K562 (cell line): Measurements from ENCODE around the gene OXSR1. TPM values are rescaled to one million over a fixed set of nuclear protein-coding genes. Genes with fewer than 3 reads are reported as not detected.

Experiments
- DLX4 ChIP-seq: fragments of 250-450 bp; sonication (Bioruptor Pico); IDR thresholded peaks from 2 replicates; pipeline ENCODE4 v1.6.1; 2021; ENCODE audit warnings: mild to moderate bottlenecking
- ETV1 ChIP-seq: fragments of 450-650 bp; conservative IDR thresholded peaks from 2 replicates; pipeline ENCODE4 v1.6.1; 2016; ENCODE audit warnings: missing genetic modification characterization, control low read depth, low read depth, missing compliant biosample characterization
- HSF4 ChIP-seq: fragments of 250-450 bp; sonication (Bioruptor Pico); IDR thresholded peaks from 2 replicates; pipeline ENCODE4 v2.1.2; 2022; ENCODE audit warnings: mild to moderate bottlenecking, moderate library complexity, borderline replicate concordance
- MIER1 ChIP-seq: fragments of 450-650 bp; IDR thresholded peaks from 2 replicates; pipeline ENCODE4 v1.6.1; 2016; ENCODE audit warnings: antibody characterized with exemption, mild to moderate bottlenecking, low read depth
- NELFE ChIP-seq: IDR thresholded peaks from 2 replicates; pipeline ENCODE4 v1.6.1; 2011; ENCODE audit warnings: mild to moderate bottlenecking; ENCODE audit not compliant: insufficient read depth, insufficient read length
- PURB ChIP-seq: sonication (generic); formaldehyde crosslinking; IDR thresholded peaks from 2 replicates; pipeline ENCODE4 v1.9.0; 2021; ENCODE audit warnings: low read depth, mild to moderate bottlenecking, missing genetic modification reagents
- RFX5 ChIP-seq: IDR thresholded peaks from 2 replicates; pipeline ENCODE4 v1.6.1; 2011; ENCODE audit warnings: low read depth, mild to moderate bottlenecking, improper control_type of control experiment, low read length
- SAP30 ChIP-seq: fragments of 200-600 bp; sonication (generic); IDR thresholded peaks from 2 replicates; pipeline ENCODE4 v1.6.1; 2012; ENCODE audit warnings: borderline replicate concordance, low read depth, mild to moderate bottlenecking, moderate library complexity, low read length, control low read depth, inconsistent platforms; ENCODE audit not compliant: insufficient read depth, poor library complexity, severe bottlenecking
- TFAM ChIP-seq: fragments of 250-450 bp; sonication (Bioruptor Pico); conservative IDR thresholded peaks from 2 replicates; pipeline ENCODE4 v1.5.0; 2021; ENCODE audit warnings: mild to moderate bottlenecking, moderate library complexity
- ZBTB40 ChIP-seq, 2 experiments: fragments of 450-650 bp in 1 of 2; sonication (generic) in 1 of 2; formaldehyde crosslinking in 1 of 2; IDR thresholded peaks; 2 replicates each; pipeline versions ENCODE4 v1.7.1 to v1.9.0; 2016 to 2022; ENCODE audit warnings: inconsistent platforms in 1 of 2, mild to moderate bottlenecking in 1 of 2, missing genetic modification reagents in 1 of 2
- ZNF134 ChIP-seq: fragments of 250-450 bp; sonication (Bioruptor Pico); conservative IDR thresholded peaks from 2 replicates; pipeline ENCODE4 v1.4.0; 2020
- ZNF224 ChIP-seq: sonication (generic); formaldehyde crosslinking; IDR thresholded peaks from 2 replicates; pipeline ENCODE4 v1.8.0; 2022; ENCODE audit warnings: mild to moderate bottlenecking, missing genetic modification reagents
- ZNF561 ChIP-seq: fragments of 450-650 bp; formaldehyde crosslinking; conservative IDR thresholded peaks from 2 replicates; pipeline ENCODE4 v1.4.0; 2020; ENCODE audit warnings: mild to moderate bottlenecking, moderate library complexity
- ZNF696 ChIP-seq: fragments of 250-450 bp; sonication (Bioruptor Pico); conservative IDR thresholded peaks from 2 replicates; pipeline ENCODE4 v1.4.0; 2020; ENCODE audit warnings: mild to moderate bottlenecking, moderate library complexity
- ZNF780A ChIP-seq: fragments of 250-450 bp; sonication (Bioruptor Pico); IDR thresholded peaks from 2 replicates; pipeline ENCODE4 v1.5.0; 2021; ENCODE audit warnings: mild to moderate bottlenecking
- polyA plus RNA-seq, 8 experiments: library from polyadenylated mRNA; depleted of rRNA in 4 of 8; stranded (reverse) in 5 of 8; unstranded in 3 of 8; fragments of >200 nt; fragmentation: Nextera tagmentation in 2 of 8; fragmentation: Illumina TruSeq in 1 of 8; extraction: Ambion mirVana in 2 of 8; extraction: Trizol in 1 of 8; gene quantifications; 2 replicates each; pipeline versions ENCODE4 v1.2.1 to v1.2.3, GENCODE V29; 2011 to 2014; ENCODE audit warnings: inconsistent platforms in 1 of 8, missing spikeins in 1 of 8
- total RNA-seq, 7 experiments: library from RNA; depleted of rRNA in 6 of 7; stranded (reverse); fragments of >200 nt in 6 of 7; fragmentation: Illumina TruSeq in 2 of 7; extraction: Trizol in 2 of 7; gene quantifications; 2 replicates each; pipeline versions ENCODE4 v1.2.1 to v1.2.3, GENCODE V29; 2011 to 2021; ENCODE audit warnings: low replicate concordance in 1 of 7
- TF ChIP-seq, protein P1 (sequence below): fragments of 450-650 bp; IDR thresholded peaks from 2 replicates; pipeline ENCODE4 v1.7.0; 2016; ENCODE audit warnings: borderline replicate concordance

Gene OXSR1
- total and polyA plus RNA-seq, 9 of the 15 experiments (the other 6 are each of a cell fraction or from before 2014, with no cell fraction given), result 15.7 to 87.6 (median 48.7) TPM

GRCh38 chr3:38164952-38165721 is at the start of gene OXSR1 (continued):
- TF ChIP-seq ZBTB40 (IDR thresholded peaks at IDR 0.05) (peak; percentile 93), ZBTB40 (CRISPR knock-in tag; IDR thresholded peaks at IDR 0.05) (no peak), ZNF780A (no peak), NELFE (no peak), MIER1 (no peak), TFAM (no peak), ZNF134 (peak; percentile 79), RFX5 (peak; percentile 81), ZNF561 (CRISPR knock-in tag) (no peak), ZNF224 (CRISPR knock-in tag) (no peak), ETV1 (tag) (peak; percentile 73), DLX4 (CRISPR knock-in tag) (no peak), HSF4 (no peak), SAP30 (peak; percentile 81), PURB (CRISPR knock-in tag) (no peak), ZNF696 (CRISPR knock-in tag) (no peak)
- TF ChIP-seq, protein P1, sequence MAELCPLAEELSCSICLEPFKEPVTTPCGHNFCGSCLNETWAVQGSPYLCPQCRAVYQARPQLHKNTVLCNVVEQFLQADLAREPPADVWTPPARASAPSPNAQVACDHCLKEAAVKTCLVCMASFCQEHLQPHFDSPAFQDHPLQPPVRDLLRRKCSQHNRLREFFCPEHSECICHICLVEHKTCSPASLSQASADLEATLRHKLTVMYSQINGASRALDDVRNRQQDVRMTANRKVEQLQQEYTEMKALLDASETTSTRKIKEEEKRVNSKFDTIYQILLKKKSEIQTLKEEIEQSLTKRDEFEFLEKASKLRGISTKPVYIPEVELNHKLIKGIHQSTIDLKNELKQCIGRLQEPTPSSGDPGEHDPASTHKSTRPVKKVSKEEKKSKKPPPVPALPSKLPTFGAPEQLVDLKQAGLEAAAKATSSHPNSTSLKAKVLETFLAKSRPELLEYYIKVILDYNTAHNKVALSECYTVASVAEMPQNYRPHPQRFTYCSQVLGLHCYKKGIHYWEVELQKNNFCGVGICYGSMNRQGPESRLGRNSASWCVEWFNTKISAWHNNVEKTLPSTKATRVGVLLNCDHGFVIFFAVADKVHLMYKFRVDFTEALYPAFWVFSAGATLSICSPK, result no peak
